Measurements from ENCODE around the gene SASH3.

- TF ChIP-seq, protein P1, sequence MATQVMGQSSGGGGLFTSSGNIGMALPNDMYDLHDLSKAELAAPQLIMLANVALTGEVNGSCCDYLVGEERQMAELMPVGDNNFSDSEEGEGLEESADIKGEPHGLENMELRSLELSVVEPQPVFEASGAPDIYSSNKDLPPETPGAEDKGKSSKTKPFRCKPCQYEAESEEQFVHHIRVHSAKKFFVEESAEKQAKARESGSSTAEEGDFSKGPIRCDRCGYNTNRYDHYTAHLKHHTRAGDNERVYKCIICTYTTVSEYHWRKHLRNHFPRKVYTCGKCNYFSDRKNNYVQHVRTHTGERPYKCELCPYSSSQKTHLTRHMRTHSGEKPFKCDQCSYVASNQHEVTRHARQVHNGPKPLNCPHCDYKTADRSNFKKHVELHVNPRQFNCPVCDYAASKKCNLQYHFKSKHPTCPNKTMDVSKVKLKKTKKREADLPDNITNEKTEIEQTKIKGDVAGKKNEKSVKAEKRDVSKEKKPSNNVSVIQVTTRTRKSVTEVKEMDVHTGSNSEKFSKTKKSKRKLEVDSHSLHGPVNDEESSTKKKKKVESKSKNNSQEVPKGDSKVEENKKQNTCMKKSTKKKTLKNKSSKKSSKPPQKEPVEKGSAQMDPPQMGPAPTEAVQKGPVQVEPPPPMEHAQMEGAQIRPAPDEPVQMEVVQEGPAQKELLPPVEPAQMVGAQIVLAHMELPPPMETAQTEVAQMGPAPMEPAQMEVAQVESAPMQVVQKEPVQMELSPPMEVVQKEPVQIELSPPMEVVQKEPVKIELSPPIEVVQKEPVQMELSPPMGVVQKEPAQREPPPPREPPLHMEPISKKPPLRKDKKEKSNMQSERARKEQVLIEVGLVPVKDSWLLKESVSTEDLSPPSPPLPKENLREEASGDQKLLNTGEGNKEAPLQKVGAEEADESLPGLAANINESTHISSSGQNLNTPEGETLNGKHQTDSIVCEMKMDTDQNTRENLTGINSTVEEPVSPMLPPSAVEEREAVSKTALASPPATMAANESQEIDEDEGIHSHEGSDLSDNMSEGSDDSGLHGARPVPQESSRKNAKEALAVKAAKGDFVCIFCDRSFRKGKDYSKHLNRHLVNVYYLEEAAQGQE (IDR thresholded peaks at IDR 0.05): no peak
- TF ChIP-seq CTCF (IDR thresholded peaks at IDR 0.05): no peak
- TF ChIP-seq POLR2A (IDR thresholded peaks at IDR 0.05; ENCODE audit: low read length): no peak
- no peak for TF ChIP-seq TFCP2L1 (CRISPR knock-in tag; IDR thresholded peaks at IDR 0.05)
- no peak for TF ChIP-seq HDAC2 (IDR thresholded peaks at IDR 0.05)
- TF ChIP-seq CEBPB (IDR thresholded peaks at IDR 0.05): no peak
- TF ChIP-seq BHLHE40 (IDR thresholded peaks at IDR 0.05; ENCODE audit: low read depth, low read length): no peak
- no peak for TF ChIP-seq RAD21 (conservative IDR thresholded peaks at IDR 0.05 in 1 of 2, IDR thresholded peaks at IDR 0.05 in 1 of 2)
- TF ChIP-seq SMC3 (IDR thresholded peaks at IDR 0.05): no peak
These were observed 17.3 kb upstream of the SASH3 start for GRCh38 chrX:129762448-129762847.
